Stimulated activated CD8-positive, alpha-beta memory T cell treated with anti-CD3 and anti-CD28 coated beads, Interleukin-12 subunit alpha, Interleukin-12 subunit beta, amount 100 ng/mL, for 4 hours (primary cell): ENCODE results near the gene MARS1.
A peak's percentile ranks its signal among the peaks of the same experiment; 100 is the strongest.

Experiments
- DNase-seq: peaks from one replicate; pipeline ENCODE4 v3.0.0-alpha.2; 2020; ENCODE audit warnings: low read depth

MARS1 gene

DNA sequence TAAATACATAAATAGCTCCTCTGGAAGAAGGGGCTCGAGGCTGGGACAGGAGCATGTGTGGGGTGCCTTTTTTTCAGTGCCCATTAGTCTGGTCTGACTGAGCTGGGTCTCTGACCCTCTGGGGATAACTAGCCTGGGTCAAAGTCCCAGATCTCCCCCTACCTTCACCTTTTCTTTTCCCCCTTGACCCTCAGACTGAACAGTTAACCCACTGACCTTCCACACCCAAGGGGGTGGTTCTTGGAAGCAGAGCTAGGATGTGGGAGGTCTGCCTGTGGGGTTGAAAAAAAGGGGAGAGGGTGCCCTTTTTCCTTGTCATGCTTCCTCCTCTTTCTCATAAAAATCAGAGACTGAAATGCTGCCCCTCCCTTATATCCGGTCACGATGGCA lies 29.2 kb upstream of the MARS1 start:
- DNase-seq: no peak

DNA sequence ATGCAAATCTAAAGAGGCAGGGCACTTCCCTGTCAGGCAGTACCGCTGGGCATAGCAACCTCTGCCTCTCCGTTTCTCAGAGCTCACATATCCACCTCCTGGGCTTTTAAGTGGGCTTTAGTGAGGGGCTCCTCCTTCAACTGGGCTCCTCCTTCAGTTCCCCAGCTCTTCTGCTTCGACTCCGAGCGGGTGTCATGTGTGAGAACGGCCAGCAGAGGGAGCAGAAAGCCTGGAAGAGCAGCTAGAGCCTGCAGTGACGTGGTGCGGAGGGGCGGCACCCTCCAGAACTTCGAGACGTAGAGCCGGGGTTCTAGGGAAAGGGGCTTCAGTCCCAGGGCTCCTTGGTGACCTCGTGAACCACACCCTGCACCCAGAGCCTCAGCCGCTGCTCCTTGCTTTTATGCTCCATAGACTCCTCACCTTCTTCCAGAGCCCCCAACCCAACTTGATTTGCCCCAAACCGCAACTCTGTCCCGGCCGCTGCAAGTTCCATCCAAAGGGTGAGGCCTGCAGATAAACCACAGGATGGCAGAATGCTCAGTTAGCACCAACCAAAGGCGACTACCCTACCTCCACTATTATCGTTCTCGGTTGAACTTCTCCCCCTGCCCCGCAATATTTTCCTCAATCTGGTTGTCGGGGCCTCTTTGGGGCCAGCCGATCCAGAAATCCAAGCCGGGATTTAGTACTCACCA lies 28.7 kb upstream of the MARS1 start:
- peak; percentile 81 for DNase-seq

DNA sequence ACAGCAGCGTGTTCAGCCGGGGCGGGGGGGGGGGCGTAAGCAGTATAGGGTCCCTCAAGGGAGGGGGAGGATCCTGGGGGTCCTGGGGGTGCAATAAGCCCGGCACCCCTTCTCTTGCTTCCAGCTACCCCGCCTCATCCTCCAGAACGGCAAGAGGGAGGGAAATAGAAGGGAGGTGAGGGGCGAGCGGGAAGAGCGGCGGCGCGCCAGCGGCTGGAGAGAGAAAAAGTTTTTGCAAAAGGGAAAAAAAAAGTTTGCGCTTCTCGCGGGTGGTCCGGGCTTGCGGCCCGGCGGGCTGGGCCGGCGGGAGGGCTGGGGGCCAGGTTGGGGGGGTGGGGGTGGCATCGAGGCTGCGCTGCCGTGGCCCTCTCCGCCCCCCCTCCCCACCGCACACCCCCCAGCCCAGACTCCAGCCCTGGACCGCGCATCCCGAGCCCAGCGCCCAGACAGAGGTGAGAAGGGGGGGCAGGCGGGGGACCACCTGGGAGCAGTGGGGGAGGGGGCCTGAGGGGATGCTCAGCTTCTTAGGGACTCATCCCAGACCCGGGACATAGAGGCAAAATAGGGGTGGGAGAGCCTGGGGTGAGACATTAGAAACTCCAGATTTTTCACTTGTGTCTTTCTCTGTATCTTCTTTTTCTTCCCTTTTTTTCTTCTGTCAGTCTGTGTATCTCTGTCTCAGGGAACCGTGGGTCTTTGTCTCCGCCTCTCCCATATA lies 28.0 kb upstream of the MARS1 start, which contains the start of gene GLI1:
Gene GLI1, plus strand, starts transcription at position 36 of the 718 bp plus-strand sequence. CDS start 3,907 bp downstream, outside the sequence.
- no peak for DNase-seq

DNA sequence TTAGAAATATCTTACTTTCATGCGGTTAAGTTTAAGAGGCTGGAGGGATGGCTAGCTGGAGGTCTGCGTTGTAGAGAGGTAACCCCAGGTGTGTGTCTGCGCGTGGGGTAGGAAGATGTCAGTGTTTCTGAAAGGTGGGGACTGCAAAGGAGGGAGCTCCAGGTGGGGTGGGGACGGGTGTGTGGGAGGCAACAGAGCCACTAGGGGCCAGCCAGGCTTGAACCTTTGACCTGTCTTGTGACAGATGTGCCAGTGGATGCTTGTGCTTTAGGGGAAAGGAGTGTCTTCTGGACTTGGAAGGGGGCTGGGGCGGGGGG lies 27.4 kb upstream of the MARS1 start:
- no peak for DNase-seq

DNA sequence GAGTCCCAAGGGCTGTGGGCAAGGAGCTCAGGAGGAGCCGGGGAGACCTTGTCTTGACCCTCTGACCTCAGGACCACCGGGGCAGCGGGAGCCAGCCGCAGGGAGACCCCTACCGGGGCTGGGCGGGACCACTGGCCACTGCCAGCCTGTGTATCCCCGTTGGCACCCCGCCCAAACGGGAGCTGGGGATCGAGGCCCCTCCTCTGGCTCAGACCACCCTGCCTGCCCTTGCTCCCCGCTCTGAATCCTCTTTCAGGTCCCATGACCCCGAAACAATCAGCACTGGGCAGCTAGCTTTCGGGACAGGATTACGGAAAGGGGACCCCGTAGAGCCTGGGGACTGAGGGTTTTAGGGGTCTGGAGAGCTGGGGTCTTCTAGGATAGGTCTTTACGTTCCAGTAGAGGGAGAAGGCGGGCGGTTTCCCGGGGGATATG lies 27.0 kb upstream of the MARS1 start:
- no peak for DNase-seq

DNA sequence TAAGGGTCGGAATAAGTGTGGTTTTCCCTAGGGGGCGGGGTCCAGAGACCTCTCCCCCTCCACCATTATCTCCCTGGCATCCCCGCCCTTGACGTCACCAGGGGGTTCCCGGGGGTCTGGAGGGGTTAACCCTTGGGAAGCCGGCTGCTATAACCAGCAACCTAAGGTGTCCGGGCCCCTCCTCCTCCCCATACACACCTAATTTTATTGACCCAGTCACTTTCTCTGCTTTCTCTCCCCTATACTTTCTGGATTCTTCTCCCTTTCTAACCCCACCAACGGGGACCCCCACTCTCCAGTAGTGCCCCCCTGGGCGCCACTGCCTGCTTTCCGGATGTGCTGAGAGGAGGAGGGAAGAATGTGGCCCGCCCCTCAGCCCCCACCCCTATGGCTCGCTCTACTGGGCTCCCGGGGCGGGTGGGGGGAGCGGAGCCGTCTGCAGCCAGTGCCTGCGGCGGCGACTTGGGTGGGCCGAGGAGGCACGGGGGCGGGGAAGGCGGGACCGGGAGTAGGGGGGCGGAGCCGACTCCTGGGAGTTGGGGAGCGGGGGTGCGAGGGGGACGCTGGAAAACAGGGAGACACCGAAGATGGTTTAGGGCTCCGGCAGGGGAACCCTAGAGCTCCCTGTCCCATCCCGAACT lies 26.5 kb upstream of the MARS1 start:
- no peak for DNase-seq

DNA sequence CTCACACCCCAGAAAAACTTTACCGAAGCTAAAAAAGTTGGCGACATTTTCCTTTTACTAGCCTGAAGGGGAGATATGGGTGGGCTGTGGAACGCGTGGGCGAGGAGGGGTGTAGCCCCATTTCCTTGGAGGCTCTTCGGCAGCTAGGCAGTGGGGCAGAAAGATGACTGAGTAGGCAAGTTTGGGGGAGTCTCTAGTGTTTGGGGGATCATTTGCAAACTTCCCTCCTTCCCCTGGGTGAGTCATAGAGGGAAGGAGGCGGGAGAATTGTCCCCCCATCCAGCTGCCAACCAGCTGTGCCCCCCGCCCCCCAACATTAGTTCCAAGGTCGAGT lies 26.0 kb upstream of the MARS1 start:
- no peak for DNase-seq

DNA sequence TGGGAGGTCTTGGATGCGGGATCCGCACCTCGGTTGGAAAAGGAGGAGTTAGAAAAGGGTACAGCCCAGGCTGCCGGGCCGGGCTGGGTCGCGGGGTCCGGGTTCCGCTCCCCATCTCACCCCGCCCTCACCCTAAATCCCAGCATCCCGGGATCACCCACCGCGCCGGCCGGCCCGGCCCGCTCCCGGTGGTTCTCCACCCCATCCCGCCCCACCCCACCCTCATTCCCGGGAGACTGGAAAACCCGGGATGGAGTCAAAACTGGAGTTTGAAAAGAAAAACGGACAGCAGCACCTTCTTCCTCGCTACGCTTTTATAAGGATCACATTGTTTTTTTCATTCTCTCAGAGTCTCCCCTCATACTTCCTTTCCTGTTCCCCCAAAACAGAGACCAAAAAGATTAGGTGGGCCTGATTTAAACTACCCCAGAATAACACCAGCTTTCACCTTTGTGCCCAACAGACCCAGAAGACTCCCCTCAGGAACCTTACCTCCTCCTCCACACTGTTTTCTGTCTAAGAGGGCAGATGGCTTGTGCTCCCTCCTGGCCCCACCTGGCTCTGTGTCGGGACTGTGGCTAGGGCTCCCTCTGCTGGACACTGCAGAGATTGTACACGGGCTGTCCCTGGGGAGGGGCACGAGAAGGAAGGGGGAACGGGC lies 25.5 kb upstream of the MARS1 start:
- DNase-seq: peak; percentile 74

DNA sequence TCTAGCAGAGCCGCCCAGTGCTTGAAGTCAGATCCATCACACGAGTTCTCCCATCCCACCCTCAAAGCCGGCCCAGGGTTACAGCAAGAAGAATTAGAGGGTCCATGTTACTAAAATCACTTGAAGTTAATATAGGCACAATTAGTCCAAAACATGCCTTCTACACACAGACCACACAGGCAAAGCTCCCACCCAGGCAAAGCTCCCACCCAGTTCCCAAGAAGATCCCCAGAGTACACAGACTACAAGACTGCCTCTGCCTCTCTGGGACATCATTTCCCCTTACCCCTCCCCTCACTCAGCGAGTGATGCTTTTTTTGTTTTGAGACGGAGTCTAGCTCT lies 25.0 kb upstream of the MARS1 start:
- no peak for DNase-seq

DNA sequence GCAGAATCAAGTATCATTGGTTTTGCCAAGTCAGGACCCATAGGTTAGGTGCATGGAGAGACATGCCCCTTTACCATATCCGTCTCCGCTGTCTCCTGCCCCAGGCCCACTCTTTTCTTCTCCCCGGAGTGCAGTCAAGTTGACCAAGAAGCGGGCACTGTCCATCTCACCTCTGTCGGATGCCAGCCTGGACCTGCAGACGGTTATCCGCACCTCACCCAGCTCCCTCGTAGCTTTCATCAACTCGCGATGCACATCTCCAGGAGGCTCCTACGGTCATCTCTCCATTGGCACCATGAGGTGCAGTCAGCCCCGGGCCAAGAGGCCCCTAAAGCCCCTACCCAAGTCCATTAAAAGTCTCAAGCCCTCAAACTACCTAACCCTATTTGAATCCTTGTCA lies 23.3 kb upstream of the MARS1 start:
- DNase-seq: no peak

DNA sequence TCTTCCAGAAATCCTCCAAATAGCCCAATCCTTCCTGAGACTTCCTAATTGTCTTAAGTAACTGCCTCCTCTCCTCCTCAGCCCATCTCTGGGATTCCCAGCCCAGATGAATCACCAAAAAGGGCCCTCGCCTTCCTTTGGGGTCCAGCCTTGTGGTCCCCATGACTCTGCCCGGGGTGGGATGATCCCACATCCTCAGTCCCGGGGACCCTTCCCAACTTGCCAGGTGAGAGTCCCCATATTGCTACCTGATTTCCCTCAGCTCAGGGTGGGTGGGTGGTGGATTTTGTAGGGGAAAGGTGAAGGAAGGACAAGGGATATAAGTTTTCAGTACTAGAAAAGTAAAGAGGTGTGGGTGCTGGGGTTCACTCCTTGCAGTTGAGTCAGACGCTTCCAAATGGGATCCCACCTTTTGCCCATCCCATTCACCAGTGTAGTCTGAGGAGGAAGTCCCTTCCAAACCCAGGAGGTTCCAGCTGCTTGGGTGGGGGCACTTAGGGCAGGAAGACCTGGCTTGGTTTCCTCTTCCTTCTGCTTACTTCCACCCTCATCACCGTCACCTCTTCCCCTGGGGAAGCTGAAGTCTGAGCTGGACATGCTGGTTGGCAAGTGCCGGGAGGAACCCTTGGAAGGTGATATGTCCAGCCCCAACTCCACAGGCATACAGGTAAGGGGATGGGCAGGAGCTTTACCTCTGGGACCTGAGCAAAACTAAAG lies 22.7 kb upstream of the MARS1 start:
- no peak for DNase-seq

DNA sequence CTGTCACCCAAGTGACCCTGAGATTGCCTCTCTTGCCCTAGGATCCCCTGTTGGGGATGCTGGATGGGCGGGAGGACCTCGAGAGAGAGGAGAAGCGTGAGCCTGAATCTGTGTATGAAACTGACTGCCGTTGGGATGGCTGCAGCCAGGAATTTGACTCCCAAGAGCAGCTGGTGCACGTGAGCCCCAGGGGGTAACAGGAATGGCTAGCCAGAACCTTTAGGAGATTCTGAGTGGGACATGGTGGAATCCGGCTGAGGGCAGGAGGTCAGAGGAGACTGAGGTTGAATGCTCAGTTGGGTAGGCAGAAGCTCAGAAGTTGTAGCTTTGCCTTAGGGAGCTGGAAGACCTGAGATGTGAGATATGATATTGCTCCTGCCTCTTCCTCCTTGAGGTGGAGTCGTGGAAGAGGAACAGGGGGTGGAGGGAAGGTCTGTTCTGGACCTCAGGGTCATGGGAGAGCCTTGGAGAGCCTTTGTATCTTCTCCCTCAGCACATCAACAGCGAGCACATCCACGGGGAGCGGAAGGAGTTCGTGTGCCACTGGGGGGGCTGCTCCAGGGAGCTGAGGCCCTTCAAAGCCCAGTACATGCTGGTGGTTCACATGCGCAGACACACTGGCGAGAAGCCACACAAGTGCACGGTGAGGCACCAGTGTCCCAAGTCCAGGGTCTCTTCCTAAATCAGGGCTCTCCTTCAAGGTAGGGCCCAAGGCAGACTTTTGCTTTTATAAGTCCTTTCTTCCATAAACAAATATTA lies 21.9 kb upstream of the MARS1 start:
- no peak for DNase-seq

DNA sequence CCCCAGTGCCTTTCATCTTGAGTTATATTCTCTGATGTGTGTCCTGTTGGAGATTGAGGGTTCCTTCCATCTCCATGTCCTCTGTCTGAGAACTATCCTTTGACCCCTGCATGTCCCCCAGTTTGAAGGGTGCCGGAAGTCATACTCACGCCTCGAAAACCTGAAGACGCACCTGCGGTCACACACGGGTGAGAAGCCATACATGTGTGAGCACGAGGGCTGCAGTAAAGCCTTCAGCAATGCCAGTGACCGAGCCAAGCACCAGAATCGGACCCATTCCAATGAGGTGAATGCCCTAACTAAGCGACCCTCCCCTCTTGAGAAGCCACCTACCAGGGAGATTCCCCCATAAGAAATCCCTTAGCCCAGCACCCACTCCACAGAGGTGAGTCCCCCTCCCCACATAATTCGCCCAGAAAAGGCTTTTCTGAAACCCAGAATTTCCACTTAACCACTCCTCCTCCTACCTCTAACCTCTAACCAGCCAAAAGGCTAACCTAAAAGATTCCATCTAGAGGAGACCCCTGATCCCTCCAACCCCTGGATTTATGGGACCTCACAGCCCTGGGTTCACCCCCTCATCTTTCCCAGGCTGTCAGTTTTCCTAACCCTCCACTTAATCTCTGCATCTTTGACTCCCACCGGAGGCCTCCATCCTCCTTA lies 20.5 kb upstream of the MARS1 start:
- no peak for DNase-seq

DNA sequence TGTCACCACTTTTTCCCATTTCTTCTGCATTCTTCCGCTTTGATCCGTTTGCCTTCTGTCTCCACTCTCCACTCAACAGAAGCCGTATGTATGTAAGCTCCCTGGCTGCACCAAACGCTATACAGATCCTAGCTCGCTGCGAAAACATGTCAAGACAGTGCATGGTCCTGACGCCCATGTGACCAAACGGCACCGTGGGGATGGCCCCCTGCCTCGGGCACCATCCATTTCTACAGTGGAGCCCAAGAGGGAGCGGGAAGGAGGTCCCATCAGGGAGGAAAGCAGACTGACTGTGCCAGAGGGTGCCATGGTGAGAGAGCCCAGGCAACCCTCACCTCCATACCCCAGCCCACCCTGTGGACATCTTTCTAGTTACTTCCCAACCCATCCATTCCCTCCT lies 20.0 kb upstream of the MARS1 start:
- no peak for DNase-seq

DNA sequence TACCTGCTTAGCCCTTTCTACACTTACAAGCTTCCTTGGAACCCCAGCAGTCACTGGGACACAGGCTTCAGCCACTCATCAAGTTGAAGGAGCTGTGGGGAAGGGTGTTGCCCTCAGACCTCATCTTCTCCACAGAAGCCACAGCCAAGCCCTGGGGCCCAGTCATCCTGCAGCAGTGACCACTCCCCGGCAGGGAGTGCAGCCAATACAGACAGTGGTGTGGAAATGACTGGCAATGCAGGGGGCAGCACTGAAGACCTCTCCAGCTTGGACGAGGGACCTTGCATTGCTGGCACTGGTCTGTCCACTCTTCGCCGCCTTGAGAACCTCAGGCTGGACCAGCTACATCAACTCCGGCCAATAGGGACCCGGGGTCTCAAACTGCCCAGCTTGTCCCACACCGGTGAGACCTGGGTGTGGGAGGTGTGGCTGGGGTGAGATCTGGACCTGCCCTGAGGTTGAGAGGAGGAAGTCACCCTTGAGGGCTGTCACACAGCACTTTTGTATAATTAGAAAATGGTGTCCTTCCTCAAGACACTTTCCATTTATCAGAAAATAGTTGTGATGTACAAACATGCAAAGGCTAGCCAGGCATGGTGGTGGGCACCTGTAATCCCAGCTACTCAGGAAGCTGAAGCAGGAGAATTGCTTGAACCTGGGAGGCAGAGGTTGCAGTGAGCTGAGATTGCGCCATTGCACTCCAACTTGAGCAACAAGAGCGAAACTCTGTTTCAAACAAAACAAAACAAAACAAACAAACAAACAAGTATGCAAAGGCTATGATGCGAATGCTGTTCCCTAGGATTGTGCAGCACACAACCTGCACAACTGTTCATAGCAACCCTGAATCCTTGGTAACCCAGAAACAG lies 18.3 kb upstream of the MARS1 start:
- no peak for DNase-seq

DNA sequence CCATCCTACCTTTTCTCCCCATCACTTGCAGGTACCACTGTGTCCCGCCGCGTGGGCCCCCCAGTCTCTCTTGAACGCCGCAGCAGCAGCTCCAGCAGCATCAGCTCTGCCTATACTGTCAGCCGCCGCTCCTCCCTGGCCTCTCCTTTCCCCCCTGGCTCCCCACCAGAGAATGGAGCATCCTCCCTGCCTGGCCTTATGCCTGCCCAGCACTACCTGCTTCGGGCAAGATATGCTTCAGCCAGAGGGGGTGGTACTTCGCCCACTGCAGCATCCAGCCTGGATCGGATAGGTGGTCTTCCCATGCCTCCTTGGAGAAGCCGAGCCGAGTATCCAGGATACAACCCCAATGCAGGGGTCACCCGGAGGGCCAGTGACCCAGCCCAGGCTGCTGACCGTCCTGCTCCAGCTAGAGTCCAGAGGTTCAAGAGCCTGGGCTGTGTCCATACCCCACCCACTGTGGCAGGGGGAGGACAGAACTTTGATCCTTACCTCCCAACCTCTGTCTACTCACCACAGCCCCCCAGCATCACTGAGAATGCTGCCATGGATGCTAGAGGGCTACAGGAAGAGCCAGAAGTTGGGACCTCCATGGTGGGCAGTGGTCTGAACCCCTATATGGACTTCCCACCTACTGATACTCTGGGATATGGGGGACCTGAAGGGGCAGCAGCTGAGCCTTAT lies 17.4 kb upstream of the MARS1 start:
- no peak for DNase-seq

DNA sequence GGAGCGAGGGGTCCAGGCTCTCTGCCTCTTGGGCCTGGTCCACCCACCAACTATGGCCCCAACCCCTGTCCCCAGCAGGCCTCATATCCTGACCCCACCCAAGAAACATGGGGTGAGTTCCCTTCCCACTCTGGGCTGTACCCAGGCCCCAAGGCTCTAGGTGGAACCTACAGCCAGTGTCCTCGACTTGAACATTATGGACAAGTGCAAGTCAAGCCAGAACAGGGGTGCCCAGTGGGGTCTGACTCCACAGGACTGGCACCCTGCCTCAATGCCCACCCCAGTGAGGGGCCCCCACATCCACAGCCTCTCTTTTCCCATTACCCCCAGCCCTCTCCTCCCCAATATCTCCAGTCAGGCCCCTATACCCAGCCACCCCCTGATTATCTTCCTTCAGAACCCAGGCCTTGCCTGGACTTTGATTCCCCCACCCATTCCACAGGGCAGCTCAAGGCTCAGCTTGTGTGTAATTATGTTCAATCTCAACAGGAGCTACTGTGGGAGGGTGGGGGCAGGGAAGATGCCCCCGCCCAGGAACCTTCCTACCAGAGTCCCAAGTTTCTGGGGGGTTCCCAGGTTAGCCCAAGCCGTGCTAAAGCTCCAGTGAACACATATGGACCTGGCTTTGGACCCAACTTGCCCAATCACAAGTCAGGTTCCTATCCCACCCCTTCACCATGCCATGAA lies 16.8 kb upstream of the MARS1 start:
- no peak for DNase-seq

DNA sequence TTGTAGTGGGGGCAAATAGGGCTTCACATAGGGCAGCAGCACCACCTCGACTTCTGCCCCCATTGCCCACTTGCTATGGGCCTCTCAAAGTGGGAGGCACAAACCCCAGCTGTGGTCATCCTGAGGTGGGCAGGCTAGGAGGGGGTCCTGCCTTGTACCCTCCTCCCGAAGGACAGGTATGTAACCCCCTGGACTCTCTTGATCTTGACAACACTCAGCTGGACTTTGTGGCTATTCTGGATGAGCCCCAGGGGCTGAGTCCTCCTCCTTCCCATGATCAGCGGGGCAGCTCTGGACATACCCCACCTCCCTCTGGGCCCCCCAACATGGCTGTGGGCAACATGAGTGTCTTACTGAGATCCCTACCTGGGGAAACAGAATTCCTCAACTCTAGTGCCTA lies 16.2 kb upstream of the MARS1 start:
- DNase-seq: no peak

DNA sequence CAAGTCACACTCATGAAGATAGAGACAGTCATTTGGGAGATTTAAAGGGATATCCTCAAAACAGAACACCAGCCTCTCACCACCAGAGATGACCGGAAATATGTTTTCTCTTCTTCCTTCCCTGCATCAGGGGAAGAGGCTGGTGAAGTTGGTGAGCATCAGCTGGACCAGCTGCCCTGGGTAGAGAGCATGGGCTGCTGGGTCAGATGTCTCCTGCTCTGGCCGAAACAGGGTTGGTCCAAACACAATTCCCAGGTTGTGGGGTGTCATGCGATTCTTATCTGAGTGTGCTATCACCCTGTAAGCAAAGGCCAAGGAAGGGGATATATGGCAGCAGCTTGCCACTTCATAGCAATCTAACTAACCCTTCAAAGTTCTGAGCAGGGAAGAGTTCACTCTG lies 15.5 kb upstream of the MARS1 start:
- DNase-seq: no peak
